K562 (cell line): ENCODE data around the gene EEF1AKMT4. TPM values are rescaled to one million over a fixed set of nuclear protein-coding genes. Genes with fewer than 3 reads are reported as not detected.

Experiments
- ATAC-seq: fragments of 200-7000 bp; cut with Tn5 transposase; 3 replicates; pipeline ENCODE4 v1.9.1; 2020; ENCODE audit warnings: moderate library complexity
- BruUV-seq: library from RNA; stranded (reverse); fragments of 400-500 nt; replicated peaks from 2 replicates; lab custom pipeline; 2021; lab: Mats Ljungman, UMichigan
- CTCF ChIA-PET: fragments of 300-600 bp; formaldehyde crosslinking; extraction: SDS; loops from one replicate; lab custom pipeline; 2021; ENCODE audit warnings: low intra/inter-chr PET ratio; lab: Yijun Ruan, JAX
- POLR2A ChIA-PET: fragments of 300-600, 350-650 bp; sonication (Branson Sonifier 250); formaldehyde crosslinking; extraction: SDS; loops from one replicate; lab custom pipeline; 2021; ENCODE audit warnings: antibody characterized with exemption, inconsistent platforms; lab: Yijun Ruan, JAX
- DNase-seq, 4 experiments: peaks; one replicate each; pipeline versions ENCODE4 v3.0.0 to v3.0.0-alpha.2; 2011 to 2018; ENCODE audit warnings: low spot score in 3 of 4, mixed read lengths in 3 of 4; ENCODE audit errors: extremely low read depth in 1 of 4
- FAIRE-seq: peaks from 2 replicates; lab custom pipeline; 2011; peaks lifted over from hg19 to GRCh38; lab: Jason Lieb, UNC
- H2AFZ ChIP-seq: 2 replicates; pipeline ENCODE4 v1.6.0; 2011; ENCODE audit warnings: low read depth, low read length, control low read depth, inconsistent platforms
- H3K27ac ChIP-seq: fragments of 200-600 bp; 3 replicates; pipeline ENCODE4 v1.8.0; 2011; ENCODE audit warnings: low read depth, mild to moderate bottlenecking, control low read depth, inconsistent platforms, low read length, moderate library complexity, mixed read lengths; ENCODE audit errors: extremely low read depth
- H3K27me3 ChIP-seq, 2 experiments: fragments of 300-600 bp in 1 of 2; 2 replicates in 1 of 2; 3 replicates in 1 of 2; pipeline versions ENCODE4 v1.6.0 to v1.8.0; 2011; ENCODE audit warnings: inconsistent platforms in 2 of 2, low read length in 2 of 2, mild to moderate bottlenecking in 1 of 2, mixed read lengths in 1 of 2, moderate library complexity in 1 of 2; ENCODE audit not compliant: control insufficient read depth in 2 of 2, insufficient read depth in 2 of 2
- H3K36me3 ChIP-seq: fragments of 300-600 bp; 3 replicates; pipeline ENCODE4 v1.8.0; 2011; ENCODE audit warnings: mild to moderate bottlenecking, low read length, inconsistent platforms; ENCODE audit not compliant: control insufficient read depth, insufficient read depth
- H3K4me1 ChIP-seq, 2 experiments: fragments of 200-600 bp in 1 of 2; replicated peaks in 1 of 2; 2 replicates in 1 of 2; 3 replicates in 1 of 2; pipeline versions ENCODE4 v1.5.1 to v1.8.0; 2011; ENCODE audit warnings: inconsistent platforms in 2 of 2, low read length in 2 of 2, mild to moderate bottlenecking in 1 of 2, mixed read lengths in 1 of 2, moderate library complexity in 1 of 2; ENCODE audit not compliant: control insufficient read depth in 2 of 2, insufficient read depth in 2 of 2
- H3K4me2 ChIP-seq: 2 replicates; pipeline ENCODE4 v1.6.1; 2011; ENCODE audit warnings: low read length, control low read depth, inconsistent platforms, mixed read lengths; ENCODE audit not compliant: insufficient read depth
- H3K4me3 ChIP-seq: fragments of 200-600 bp; sonication (generic), shearing (Covaris generic); 2 replicates; pipeline ENCODE4 v1.5.1; 2016; ENCODE audit warnings: control low read depth, inconsistent platforms
- H3K79me2 ChIP-seq: fragments of 200-600 bp; 3 replicates; pipeline ENCODE4 v1.8.0; 2011; ENCODE audit warnings: low read length, inconsistent platforms; ENCODE audit not compliant: control insufficient read depth, insufficient read depth
- H3K9ac ChIP-seq, 2 experiments: 2 replicates each; pipeline versions ENCODE4 v1.6.0 to v1.6.1; 2011; ENCODE audit warnings: low read depth in 2 of 2, low read length in 2 of 2, control low read depth in 1 of 2, inconsistent platforms in 1 of 2, mild to moderate bottlenecking in 1 of 2, mixed read lengths in 1 of 2; ENCODE audit not compliant: insufficient read depth in 1 of 2
- H3K9me1 ChIP-seq: one replicate; pipeline ENCODE4 v1.6.0; 2011; ENCODE audit warnings: inconsistent platforms, mild to moderate bottlenecking, low read length, moderate library complexity; ENCODE audit not compliant: control insufficient read depth, insufficient read depth
- H3K9me3 ChIP-seq: replicated peaks from 2 replicates; pipeline ENCODE4 v1.5.1; 2011; ENCODE audit warnings: low read depth, low read length, inconsistent platforms; ENCODE audit not compliant: control insufficient read depth, insufficient read depth
- H4K20me1 ChIP-seq: replicated peaks from 2 replicates; pipeline ENCODE4 v1.6.1; 2011; ENCODE audit warnings: low read length, inconsistent platforms, mixed read lengths; ENCODE audit not compliant: control insufficient read depth, insufficient read depth
- GABPB2 ChIP-seq: fragments of 250-450 bp; sonication (Bioruptor Pico); conservative IDR thresholded peaks from 2 replicates; pipeline ENCODE4 v1.5.1; 2021; ENCODE audit warnings: mild to moderate bottlenecking
- HBP1 ChIP-seq: fragments of 450-650 bp; formaldehyde crosslinking; IDR thresholded peaks from 2 replicates; pipeline ENCODE4 v1.4.0; 2022; ENCODE audit warnings: missing genetic modification characterization
- PCBP2 ChIP-seq: fragments of 200-400 bp; formaldehyde crosslinking; IDR thresholded peaks from 2 replicates; pipeline ENCODE4 v1.6.1; 2018; ENCODE audit warnings: low read length, low read depth, mild to moderate bottlenecking, moderate library complexity; ENCODE audit not compliant: poor library complexity, severe bottlenecking
- REST ChIP-seq, 2 experiments: fragments of 450-650 bp; formaldehyde crosslinking in 1 of 2; IDR thresholded peaks; 2 replicates each; pipeline versions ENCODE4 v1.4.0 to v1.6.1; 2014 to 2020; ENCODE audit warnings: mild to moderate bottlenecking in 2 of 2, borderline replicate concordance in 1 of 2, low read depth in 1 of 2
- ZBTB26 ChIP-seq: fragments of 450-650 bp; formaldehyde crosslinking; IDR thresholded peaks from 2 replicates; pipeline ENCODE4 v1.4.0; 2022; ENCODE audit warnings: missing genetic modification characterization
- ZFX ChIP-seq: sonication (generic); formaldehyde crosslinking; IDR thresholded peaks from 2 replicates; pipeline ENCODE4 v1.8.0; 2022; ENCODE audit warnings: mild to moderate bottlenecking, missing genetic modification reagents, moderate library complexity
- ZNF217 ChIP-seq: sonication (generic); formaldehyde crosslinking; IDR thresholded peaks from 2 replicates; pipeline ENCODE4 v1.8.0; 2022; ENCODE audit warnings: mild to moderate bottlenecking, missing genetic modification reagents
- WGBS: fragments of 100-300 bp; shearing (Covaris generic); methylation state at CpG from one replicate; pipeline ENCODE4 v1.1.6; 2016; ENCODE audit warnings: low coverage, mixed read lengths; ENCODE audit not compliant: insufficient coverage; ENCODE audit errors: missing lambda C conversion rate; 5-methylcytosine and 5-hydroxymethylcytosine counted together
- in situ Hi-C: fragments of 300-500 bp; cut with MboI; formaldehyde crosslinking; loops from 4 replicates; pipeline ENCODE4 v1.15.0; 2018; ENCODE audit warnings: inconsistent platforms, mixed read lengths
- intact Hi-C: fragments of 100-400 bp; cut with micrococcal nuclease; formaldehyde crosslinking; loops from 2 replicates; pipeline ENCODE4 v1.14.2; 2022
- polyA plus RNA-seq, 8 experiments: library from polyadenylated mRNA; depleted of rRNA in 4 of 8; stranded (reverse) in 5 of 8; unstranded in 3 of 8; fragments of >200 nt; fragmentation: Nextera tagmentation in 2 of 8; fragmentation: Illumina TruSeq in 1 of 8; extraction: Ambion mirVana in 2 of 8; extraction: Trizol in 1 of 8; gene quantifications; 2 replicates each; pipeline versions ENCODE4 v1.2.1 to v1.2.3, GENCODE V29; 2011 to 2014; ENCODE audit warnings: inconsistent platforms in 1 of 8, missing spikeins in 1 of 8
- total RNA-seq, 7 experiments: library from RNA; depleted of rRNA in 6 of 7; stranded (reverse); fragments of >200 nt in 6 of 7; fragmentation: Illumina TruSeq in 2 of 7; extraction: Trizol in 2 of 7; gene quantifications; 2 replicates each; pipeline versions ENCODE4 v1.2.1 to v1.2.3, GENCODE V29; 2011 to 2021; ENCODE audit warnings: low replicate concordance in 1 of 7

EEF1AKMT4 gene
- total and polyA plus RNA-seq, 9 of the 15 experiments (the other 6 are each of a cell fraction or from before 2014, with no cell fraction given): 10.3 to 49.4 (median 18.9) TPM

- ATAC-seq (no peak), DNase-seq (no peak), FAIRE-seq (no peak)
- Histone ChIP-seq H3K4me3 (no peak overlapping the region), H3K9ac (no peak overlapping the region), H3K27me3 (peaks cover 5 to 23% of the 10 kb centered on the region in 2 experiments; a peak in 4 of 5 replicates), H3K79me2 (no peaks in the 10 kb centered on the region; the same call in 2 of the 3 replicates), H4K20me1 (peaks cover 34% of the 10 kb centered on the region), H3K27ac (no peak overlapping the region), H3K4me2 (no peak overlapping the region), H3K9me3 (no peaks in the 10 kb centered on the region), H3K4me1 (peaks cover 11 to 30% of the 10 kb centered on the region in 2 experiments; a peak in 4 of 5 replicates), H2AFZ (no peak overlapping the region), H3K36me3 (no peaks in the 10 kb centered on the region), H3K9me1 (no peaks in the 10 kb centered on the region)
- ChIA-PET CTCF (no interaction called here), POLR2A (interaction anchor here (1.2 kb wide), 1 partner anchor 8 kb away, joined by 4 read pairs; the partner anchor contains the start of gene EEF1AKMT4)
- no TSS peak for BruUV-seq
- in situ Hi-C loops: no loop called here
- WGBS: 71% methylated on average over 21 of the region's 23 CpGs
- TF ChIP-seq ZNF217 (CRISPR knock-in tag) (no peak), REST (IDR thresholded peaks at IDR 0.05; ENCODE audit: borderline replicate concordance) (no peak), REST (CRISPR knock-in tag; IDR thresholded peaks at IDR 0.05; ENCODE audit: low read depth) (no peak), ZFX (CRISPR knock-in tag) (no peak), GABPB2 (CRISPR knock-in tag) (no peak), PCBP2 (no peak), HBP1 (no peak), ZBTB26 (CRISPR knock-in tag) (no peak)
- intact Hi-C loops: no loop called here
These were observed 7.8 kb downstream of the EEF1AKMT4 start for GRCh38 chr3:184257083-184257915.
